ENCODE results near the gene MAPRE2. TPM values are rescaled to one million over a fixed set of nuclear protein-coding genes. Genes with fewer than 3 reads are reported as not detected.

MAPRE2 gene
- total and polyA plus RNA-seq, 2 of the 13 experiments (the other 11 are each of a cell fraction or from before 2014, with no cell fraction given): 34.5 to 67.9 TPM

- TF ChIP-seq ZBTB7A (CRISPR knock-in tag; IDR thresholded peaks at IDR 0.05) (no peak), ZNF614 (CRISPR knock-in tag; IDR thresholded peaks at IDR 0.05; ENCODE audit: borderline replicate concordance) (no peak), ZNF7 (CRISPR knock-in tag; IDR thresholded peaks at IDR 0.05) (no peak), ZNF44 (CRISPR knock-in tag; IDR thresholded peaks at IDR 0.05) (no peak), IRX3 (CRISPR knock-in tag; IDR thresholded peaks at IDR 0.05; ENCODE audit: borderline replicate concordance, low read depth) (no peak), ATRX (CRISPR knock-in tag; IDR thresholded peaks at IDR 0.05; ENCODE audit: borderline replicate concordance) (no peak), AFF4 (CRISPR knock-in tag; IDR thresholded peaks at IDR 0.05) (no peak; the same call in 1 of the 2 replicates), KDM1A (CRISPR knock-in tag; IDR thresholded peaks at IDR 0.05) (no peak), MED13 (CRISPR knock-in tag; IDR thresholded peaks at IDR 0.05) (no peak), ZNF569 (CRISPR knock-in tag; IDR thresholded peaks at IDR 0.05; ENCODE audit: borderline replicate concordance) (no peak), POLR2AphosphoS5 (IDR thresholded peaks at IDR 0.05; ENCODE audit: low read depth, low read length) (no peak), DRAP1 (CRISPR knock-in tag; IDR thresholded peaks at IDR 0.05) (peak; percentile 61; the same call in 1 of the 2 replicates), ZNF607 (CRISPR knock-in tag; IDR thresholded peaks at IDR 0.05; ENCODE audit: borderline replicate concordance) (no peak), ZMAT5 (CRISPR knock-in tag; IDR thresholded peaks at IDR 0.05; ENCODE audit: borderline replicate concordance, low read depth) (no peak), ZNF296 (CRISPR knock-in tag; conservative IDR thresholded peaks at IDR 0.05) (no peak), ZNF773 (CRISPR knock-in tag; IDR thresholded peaks at IDR 0.05; ENCODE audit: borderline replicate concordance) (no peak), ZNF276 (CRISPR knock-in tag; IDR thresholded peaks at IDR 0.05; ENCODE audit: low read depth) (no peak), ZNF20 (CRISPR knock-in tag; IDR thresholded peaks at IDR 0.05) (no peak), ZNF776 (CRISPR knock-in tag; IDR thresholded peaks at IDR 0.05) (no peak), ZNF572 (CRISPR knock-in tag; IDR thresholded peaks at IDR 0.05) (no peak), CBFB (CRISPR knock-in tag; IDR thresholded peaks at IDR 0.05) (no peak), RELA (CRISPR knock-in tag; IDR thresholded peaks at IDR 0.05) (no peak), ZNF275 (CRISPR knock-in tag; IDR thresholded peaks at IDR 0.05; ENCODE audit: borderline replicate concordance) (no peak), ZNF484 (CRISPR knock-in tag; IDR thresholded peaks at IDR 0.05; ENCODE audit: borderline replicate concordance, low read depth) (no peak)
These were observed 130.2 kb downstream of the MAPRE2 start (continued) for GRCh38 chr18:35171315-35171987.

Data from HepG2 (cell line).